K562 (cell line): ENCODE results near the gene PLAAT3. TPM values are rescaled to one million over a fixed set of nuclear protein-coding genes. Genes with fewer than 3 reads are reported as not detected.

Experiments used
- DLX4 ChIP-seq: fragments of 250-450 bp; sonication (Bioruptor Pico); IDR thresholded peaks from 2 replicates; pipeline ENCODE4 v1.6.1; 2021; ENCODE audit warnings: mild to moderate bottlenecking
- DMBX1 ChIP-seq: fragments of 250-450 bp; sonication (Bioruptor Pico); IDR thresholded peaks from 2 replicates; pipeline ENCODE4 v1.8.0; 2022; ENCODE audit warnings: inconsistent platforms, mild to moderate bottlenecking, moderate library complexity, borderline replicate concordance
- ELK1 ChIP-seq: sonication (generic); formaldehyde crosslinking; IDR thresholded peaks from 2 replicates; pipeline ENCODE4 v1.8.1; 2022; ENCODE audit warnings: missing genetic modification reagents
- NCOR1 ChIP-seq: fragments of 450-650 bp; IDR thresholded peaks from 2 replicates; pipeline ENCODE4 v1.6.1; 2016; ENCODE audit warnings: mild to moderate bottlenecking, moderate library complexity
- POU5F1 ChIP-seq: fragments of 150-350 bp; IDR thresholded peaks from 2 replicates; pipeline ENCODE4 v1.6.1; 2014; ENCODE audit warnings: borderline replicate concordance, low read length, low read depth, mild to moderate bottlenecking; ENCODE audit not compliant: partially characterized antibody
- REST ChIP-seq, 2 experiments: fragments of 450-650 bp; formaldehyde crosslinking in 1 of 2; IDR thresholded peaks; 2 replicates each; pipeline versions ENCODE4 v1.4.0 to v1.6.1; 2014 to 2020; ENCODE audit warnings: mild to moderate bottlenecking in 2 of 2, borderline replicate concordance in 1 of 2, low read depth in 1 of 2
- SETDB1 ChIP-seq: IDR thresholded peaks from one replicate; pipeline ENCODE4 v1.6.1; 2012; ENCODE audit warnings: low read length, control low read depth, inconsistent platforms
- TRIM28 ChIP-seq: fragments of 450-650 bp; IDR thresholded peaks from 2 replicates; pipeline ENCODE4 v1.6.1; 2017
- ZC3H8 ChIP-seq: fragments of 450-650 bp; IDR thresholded peaks from 2 replicates; pipeline ENCODE4 v1.6.1; 2017
- ZFX ChIP-seq: sonication (generic); formaldehyde crosslinking; IDR thresholded peaks from 2 replicates; pipeline ENCODE4 v1.8.0; 2022; ENCODE audit warnings: mild to moderate bottlenecking, missing genetic modification reagents, moderate library complexity
- ZNF282 ChIP-seq: sonication (generic); formaldehyde crosslinking; IDR thresholded peaks from 2 replicates; pipeline ENCODE4 v1.8.1; 2023; ENCODE audit warnings: missing genetic modification reagents
- ZNF398 ChIP-seq: fragments of 250-450 bp; sonication (Bioruptor Pico); IDR thresholded peaks from 2 replicates; pipeline ENCODE4 v1.8.0; 2021; ENCODE audit warnings: moderate library complexity, mild to moderate bottlenecking, inconsistent platforms
- polyA plus RNA-seq, 8 experiments: library from polyadenylated mRNA; depleted of rRNA in 4 of 8; stranded (reverse) in 5 of 8; unstranded in 3 of 8; fragments of >200 nt; fragmentation: Nextera tagmentation in 2 of 8; fragmentation: Illumina TruSeq in 1 of 8; extraction: Ambion mirVana in 2 of 8; extraction: Trizol in 1 of 8; gene quantifications; 2 replicates each; pipeline versions ENCODE4 v1.2.1 to v1.2.3, GENCODE V29; 2011 to 2014; ENCODE audit warnings: inconsistent platforms in 1 of 8, missing spikeins in 1 of 8
- total RNA-seq, 7 experiments: library from RNA; depleted of rRNA in 6 of 7; stranded (reverse); fragments of >200 nt in 6 of 7; fragmentation: Illumina TruSeq in 2 of 7; extraction: Trizol in 2 of 7; gene quantifications; 2 replicates each; pipeline versions ENCODE4 v1.2.1 to v1.2.3, GENCODE V29; 2011 to 2021; ENCODE audit warnings: low replicate concordance in 1 of 7

The PLAAT3 gene
- total and polyA plus RNA-seq, 9 of the 15 experiments (the other 6 are each of a cell fraction or from before 2014, with no cell fraction given) = 0.80 to 2.7 (median 1.4) TPM

GRCh38 chr11:63573881-63574855 lies 40.1 kb downstream of the PLAAT3 start (continued):
- TF ChIP-seq DLX4 (CRISPR knock-in tag) (no peak), ZNF282 (CRISPR knock-in tag) (no peak), REST (IDR thresholded peaks at IDR 0.05; ENCODE audit: borderline replicate concordance) (peak; percentile 21), REST (CRISPR knock-in tag; IDR thresholded peaks at IDR 0.05; ENCODE audit: low read depth) (no peak), NCOR1 (peak; percentile 52), ZFX (CRISPR knock-in tag) (no peak), ELK1 (CRISPR knock-in tag) (no peak), POU5F1 (no peak), SETDB1 (no peak), ZNF398 (no peak), ZC3H8 (no peak), DMBX1 (peak; percentile 63; the same call in 1 of the 2 replicates), TRIM28 (no peak)
